Smooth muscle cell (in vitro differentiated cells): ENCODE measurements around the gene TRPM2. TPM values are rescaled to one million over a fixed set of nuclear protein-coding genes. Genes with fewer than 3 reads are reported as not detected.

Source experiments
- DNase-seq: peaks from one replicate; lab custom pipeline; 2025; ENCODE audit not compliant: unreplicated experiment; lab: John Stamatoyannopoulos, UW
- H2AFZ ChIP-seq: fragments of 200-600 bp; sonication (generic); 2 replicates; pipeline ENCODE4 v1.6.0; 2016; ENCODE audit warnings: antibody characterized with exemption, low read depth, mild to moderate bottlenecking
- H3F3A ChIP-seq: fragments of 200-600 bp; sonication (generic); 2 replicates; pipeline ENCODE4 v1.6.0; 2017; ENCODE audit warnings: antibody characterized with exemption, low read depth
- H3K27ac ChIP-seq: fragments of 200-600 bp; sonication (generic); 2 replicates; pipeline ENCODE4 v1.5.1; 2016; ENCODE audit warnings: low read depth, mild to moderate bottlenecking
- H3K27me3 ChIP-seq: fragments of 200-600 bp; sonication (generic); 2 replicates; pipeline ENCODE4 v1.6.1; 2016; ENCODE audit warnings: low read depth, mild to moderate bottlenecking
- H3K36me3 ChIP-seq: fragments of 200-600 bp; sonication (generic); 2 replicates; pipeline ENCODE4 v1.5.1; 2016; ENCODE audit warnings: low read depth
- H3K4me1 ChIP-seq: fragments of 200-600 bp; sonication (generic); 2 replicates; pipeline ENCODE4 v1.5.1; 2016; ENCODE audit warnings: low read depth
- H3K4me2 ChIP-seq: fragments of 200-600 bp; sonication (generic); 2 replicates; pipeline ENCODE4 v1.6.0; 2016; ENCODE audit warnings: mild to moderate bottlenecking
- H3K4me3 ChIP-seq: fragments of 200-600 bp; sonication (generic); 2 replicates; pipeline ENCODE4 v1.5.1; 2016; ENCODE audit warnings: mild to moderate bottlenecking
- H3K79me2 ChIP-seq: fragments of 200-600 bp; sonication (generic); 2 replicates; pipeline ENCODE4 v1.6.0; 2016; ENCODE audit warnings: low read depth, mild to moderate bottlenecking
- H3K9ac ChIP-seq: fragments of 200-600 bp; sonication (generic); 2 replicates; pipeline ENCODE4 v1.6.0; 2016; ENCODE audit warnings: low read depth
- H3K9me3 ChIP-seq: fragments of 200-600 bp; sonication (generic); replicated peaks from 2 replicates; pipeline ENCODE4 v1.5.1; 2016; ENCODE audit warnings: low read depth
- H4K20me1 ChIP-seq: fragments of 200-600 bp; sonication (generic); 2 replicates; pipeline ENCODE4 v1.6.0; 2016; ENCODE audit warnings: low read depth
- CTCF ChIP-seq: fragments of 200-600 bp; sonication (generic); IDR thresholded peaks from 2 replicates; pipeline ENCODE4 v1.5.1; 2017; ENCODE audit warnings: borderline replicate concordance, mild to moderate bottlenecking, antibody characterized with exemption; ENCODE audit not compliant: insufficient read depth, poor library complexity, severe bottlenecking
- WGBS: methylation state at CpG from one replicate; pipeline ENCODE4 v1.1.7; 2016; ENCODE audit warnings: low lambda C conversion rate; 5-methylcytosine and 5-hydroxymethylcytosine counted together
- polyA plus RNA-seq: library from polyadenylated mRNA; unstranded; fragments of >200 nt; fragmentation: Nextera tagmentation; extraction: Ambion mirVana; gene quantifications from 2 replicates; pipeline ENCODE4 v1.2.1, GENCODE V29; 2016
- total RNA-seq: library from RNA; depleted of rRNA; stranded (reverse); fragments of >200 nt; gene quantifications from 2 replicates; pipeline ENCODE4 v1.2.3, GENCODE V29; 2014

The TRPM2 gene
- total and polyA plus RNA-seq, 2 experiments from 2014 or later, result 0.31 TPM; not detected in 1

GRCh38 chr21:44429894-44430293 lies 76.5 kb downstream of the TRPM2 start:
- H3K4me2 ChIP-seq, result no peak overlapping the region
- no peak overlapping the region for H3K4me3 ChIP-seq
- TF ChIP-seq CTCF, result no peak
- 76% methylated on average over 1 of the region's 1 CpG for WGBS
- no peak overlapping the region for H3K9ac ChIP-seq
- no peaks in the 10 kb centered on the region for H3K36me3 ChIP-seq
- H3K27me3 ChIP-seq, result no peaks in the 10 kb centered on the region
- no peaks in the 10 kb centered on the region for H3F3A ChIP-seq
- no peaks in the 10 kb centered on the region for H3K9me3 ChIP-seq
- no peaks in the 10 kb centered on the region for H3K79me2 ChIP-seq
- H3K4me1 ChIP-seq, result no peaks in the 10 kb centered on the region
- DNase-seq, result no peak
- H3K27ac ChIP-seq, result no peak overlapping the region
- H2AFZ ChIP-seq, result no peak overlapping the region
- H4K20me1 ChIP-seq, result no peaks in the 10 kb centered on the region

GRCh38 chr21:44431300-44431699 lies 77.9 kb downstream of the TRPM2 start:
- WGBS, result 89% methylated on average over 4 of the region's 4 CpGs
- no peak for TF ChIP-seq CTCF

GRCh38 chr21:44432841-44433790 lies 79.7 kb downstream of the TRPM2 start:
- no peak overlapping the region for H3K4me3 ChIP-seq
- no peak overlapping the region for H3K4me2 ChIP-seq
- 88% methylated on average over 33 of the region's 34 CpGs for WGBS
- no peaks in the 10 kb centered on the region for H3F3A ChIP-seq
- no peaks in the 10 kb centered on the region for H3K4me1 ChIP-seq
- no peak for TF ChIP-seq CTCF
- no peak overlapping the region for H2AFZ ChIP-seq
- no peaks in the 10 kb centered on the region for H3K36me3 ChIP-seq
- H3K79me2 ChIP-seq, result no peaks in the 10 kb centered on the region
- no peak overlapping the region for H3K9ac ChIP-seq
- no peaks in the 10 kb centered on the region for H3K27me3 ChIP-seq
- no peak overlapping the region for H3K27ac ChIP-seq
- no peaks in the 10 kb centered on the region for H4K20me1 ChIP-seq
- no peaks in the 10 kb centered on the region for H3K9me3 ChIP-seq
- DNase-seq, result no peak

More at GRCh38 chr21:44431300-44431699, 77.9 kb downstream of the TRPM2 start:
- Histone ChIP-seq H3K4me1 (no peaks in the 10 kb centered on the region), H4K20me1 (no peaks in the 10 kb centered on the region), H3K9ac (no peak overlapping the region), H3F3A (no peaks in the 10 kb centered on the region), H3K79me2 (no peaks in the 10 kb centered on the region), H3K36me3 (no peaks in the 10 kb centered on the region), H3K4me2 (no peak overlapping the region), H3K9me3 (no peaks in the 10 kb centered on the region), H3K27ac (no peak overlapping the region), H2AFZ (no peak overlapping the region), H3K4me3 (no peak overlapping the region), H3K27me3 (no peaks in the 10 kb centered on the region)
- no peak for DNase-seq
